HFF-Myc (cell line): Measurements from ENCODE around the gene SNX19.
A peak's percentile ranks its signal among the peaks of the same experiment; 100 is the strongest.

Source experiments
- DNase-seq: peaks from one replicate; pipeline ENCODE4 v3.0.0-alpha.2; 2011; ENCODE audit warnings: low read depth; ENCODE audit errors: extremely low read depth
- H3K4me3 ChIP-seq: replicated peaks from 2 replicates; pipeline ENCODE4 v1.5.1; 2011; ENCODE audit warnings: low read depth, mild to moderate bottlenecking, control low read depth, low read length
- TF ChIP-seq, protein P1 (sequence below): IDR thresholded peaks from 2 replicates; pipeline ENCODE4 v1.5.1; 2012; ENCODE audit warnings: mild to moderate bottlenecking, low read depth, low read length, control low read depth; ENCODE audit errors: missing control alignments

The SNX19 gene

DNA sequence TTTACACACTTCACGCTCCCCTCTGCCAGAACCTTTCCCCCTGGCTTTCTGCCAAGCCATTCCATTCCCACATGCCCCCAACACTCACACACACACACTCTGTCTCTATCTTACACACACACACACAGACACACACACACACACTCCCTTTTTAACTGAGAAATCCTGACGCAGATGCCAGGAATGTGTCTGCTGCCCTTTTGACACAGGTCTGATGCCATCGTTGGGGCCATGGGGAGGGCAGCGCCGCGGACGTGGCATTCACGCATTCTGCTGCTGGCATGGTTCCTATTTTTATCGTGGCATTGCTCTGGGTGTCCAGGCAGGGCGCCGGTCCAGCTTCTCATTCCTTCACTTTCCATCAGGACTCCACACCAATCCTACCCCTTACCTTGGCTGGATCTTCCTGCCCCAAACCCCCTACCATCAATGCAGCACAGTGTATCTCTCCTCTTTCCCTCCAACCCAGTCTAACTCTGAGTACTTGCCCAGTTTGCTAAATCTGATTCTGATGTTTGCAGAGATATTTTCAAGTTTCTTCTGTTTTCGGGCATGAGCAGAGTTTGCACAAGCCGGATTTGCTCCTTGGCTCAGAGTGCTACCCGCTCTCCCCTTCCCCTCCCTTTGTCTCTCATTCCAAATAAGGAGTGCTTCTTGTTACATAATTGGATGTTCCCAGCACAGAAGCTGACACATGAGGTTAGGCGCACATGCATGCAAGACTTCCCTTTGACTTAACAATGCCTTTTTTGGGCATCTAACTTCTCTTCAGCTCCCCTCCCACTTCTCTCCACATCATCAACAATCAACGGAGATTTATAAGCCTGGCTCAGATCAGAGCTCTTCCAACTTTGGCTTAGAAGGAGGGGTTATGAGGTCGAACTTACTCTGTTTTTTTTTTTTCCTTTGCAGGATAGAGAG is 18.8 kb downstream of the SNX19 start:
- DNase-seq, result no peak
- TF ChIP-seq, protein P1, sequence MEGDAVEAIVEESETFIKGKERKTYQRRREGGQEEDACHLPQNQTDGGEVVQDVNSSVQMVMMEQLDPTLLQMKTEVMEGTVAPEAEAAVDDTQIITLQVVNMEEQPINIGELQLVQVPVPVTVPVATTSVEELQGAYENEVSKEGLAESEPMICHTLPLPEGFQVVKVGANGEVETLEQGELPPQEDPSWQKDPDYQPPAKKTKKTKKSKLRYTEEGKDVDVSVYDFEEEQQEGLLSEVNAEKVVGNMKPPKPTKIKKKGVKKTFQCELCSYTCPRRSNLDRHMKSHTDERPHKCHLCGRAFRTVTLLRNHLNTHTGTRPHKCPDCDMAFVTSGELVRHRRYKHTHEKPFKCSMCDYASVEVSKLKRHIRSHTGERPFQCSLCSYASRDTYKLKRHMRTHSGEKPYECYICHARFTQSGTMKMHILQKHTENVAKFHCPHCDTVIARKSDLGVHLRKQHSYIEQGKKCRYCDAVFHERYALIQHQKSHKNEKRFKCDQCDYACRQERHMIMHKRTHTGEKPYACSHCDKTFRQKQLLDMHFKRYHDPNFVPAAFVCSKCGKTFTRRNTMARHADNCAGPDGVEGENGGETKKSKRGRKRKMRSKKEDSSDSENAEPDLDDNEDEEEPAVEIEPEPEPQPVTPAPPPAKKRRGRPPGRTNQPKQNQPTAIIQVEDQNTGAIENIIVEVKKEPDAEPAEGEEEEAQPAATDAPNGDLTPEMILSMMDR, result no peak
- H3K4me3 ChIP-seq, result no peak overlapping the region

DNA sequence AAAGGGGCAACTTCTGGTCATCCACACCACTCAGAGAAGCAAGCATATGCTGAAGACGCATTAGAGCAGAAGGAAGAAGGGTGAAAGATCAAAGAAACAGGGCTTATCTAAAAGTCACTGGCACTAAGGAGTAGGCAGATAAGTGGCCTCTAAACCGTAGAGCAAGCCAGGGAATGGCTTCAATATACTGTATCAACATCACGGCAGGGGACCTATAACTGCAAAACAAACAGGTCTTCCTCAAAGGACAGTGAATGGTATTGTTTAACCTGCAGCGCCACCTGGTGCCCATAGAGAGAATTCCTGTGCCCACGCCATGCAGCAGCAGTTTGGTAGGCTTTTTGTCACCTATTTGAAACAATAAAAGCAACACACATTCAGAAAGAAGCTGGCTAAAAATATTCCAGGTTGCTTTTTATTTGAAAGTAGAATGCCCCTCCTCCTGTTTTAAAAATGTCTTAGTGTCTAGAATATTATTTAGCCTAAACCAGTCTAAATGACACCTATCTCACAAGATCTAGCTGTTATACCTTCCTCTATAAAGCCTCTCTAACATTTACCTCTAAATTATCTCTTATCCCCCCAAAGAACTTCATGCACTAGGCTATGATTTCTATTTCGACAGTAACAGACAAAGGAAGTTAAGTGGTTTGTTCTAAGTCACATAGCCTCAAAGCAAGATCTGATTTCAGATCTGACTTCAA is 21.8 kb downstream of the SNX19 start:
- peak; percentile 39 for DNase-seq
- TF ChIP-seq, protein P1, result peak; percentile 87

DNA sequence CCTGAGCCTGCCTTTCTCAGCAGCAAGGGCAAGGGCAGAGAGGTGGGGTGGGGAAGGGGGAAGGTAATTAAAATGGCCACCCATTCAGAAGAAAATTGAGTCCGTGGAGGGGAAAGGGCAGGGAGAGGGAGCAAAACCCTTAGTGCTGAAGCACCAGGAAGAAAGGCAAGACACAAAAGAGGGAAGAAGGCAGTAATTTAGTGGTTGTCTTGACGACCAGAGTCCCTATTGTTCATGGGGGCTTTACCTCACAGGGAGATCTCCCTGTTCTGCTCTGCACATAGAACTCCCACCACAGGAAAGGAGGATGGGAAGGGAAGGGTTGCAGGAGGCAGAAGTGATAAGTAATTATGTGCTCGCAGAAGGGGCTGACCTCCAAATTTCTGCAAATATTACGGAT is 23.4 kb downstream of the SNX19 start:
- no peak overlapping the region for H3K4me3 ChIP-seq
- DNase-seq, result no peak
- TF ChIP-seq, protein P1, result no peak

More for the DNA sequence above, 21.8 kb downstream of the SNX19 start:
- no peak overlapping the region for H3K4me3 ChIP-seq

DNA sequence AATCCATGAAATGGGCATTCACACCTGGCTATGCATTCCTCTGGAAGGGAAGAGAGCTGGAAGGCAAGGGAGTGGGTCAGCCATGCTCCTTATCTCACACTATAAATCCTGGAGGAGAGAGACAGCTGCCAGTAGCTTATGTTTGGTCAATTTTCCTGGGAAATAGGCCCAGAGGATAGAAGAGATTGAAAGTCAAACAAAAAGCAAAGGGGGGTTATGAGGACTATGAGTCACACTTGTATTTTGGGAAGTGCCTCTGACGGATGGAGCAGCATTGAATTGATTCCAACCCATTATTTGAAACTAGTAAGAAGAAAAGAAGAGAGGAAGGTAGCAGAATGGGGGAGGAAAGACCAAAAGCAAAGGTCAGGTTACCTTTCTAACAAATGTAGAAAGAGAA is 25.0 kb downstream of the SNX19 start:
- no peak for DNase-seq
- no peak overlapping the region for H3K4me3 ChIP-seq
- TF ChIP-seq, protein P1, result no peak

DNA sequence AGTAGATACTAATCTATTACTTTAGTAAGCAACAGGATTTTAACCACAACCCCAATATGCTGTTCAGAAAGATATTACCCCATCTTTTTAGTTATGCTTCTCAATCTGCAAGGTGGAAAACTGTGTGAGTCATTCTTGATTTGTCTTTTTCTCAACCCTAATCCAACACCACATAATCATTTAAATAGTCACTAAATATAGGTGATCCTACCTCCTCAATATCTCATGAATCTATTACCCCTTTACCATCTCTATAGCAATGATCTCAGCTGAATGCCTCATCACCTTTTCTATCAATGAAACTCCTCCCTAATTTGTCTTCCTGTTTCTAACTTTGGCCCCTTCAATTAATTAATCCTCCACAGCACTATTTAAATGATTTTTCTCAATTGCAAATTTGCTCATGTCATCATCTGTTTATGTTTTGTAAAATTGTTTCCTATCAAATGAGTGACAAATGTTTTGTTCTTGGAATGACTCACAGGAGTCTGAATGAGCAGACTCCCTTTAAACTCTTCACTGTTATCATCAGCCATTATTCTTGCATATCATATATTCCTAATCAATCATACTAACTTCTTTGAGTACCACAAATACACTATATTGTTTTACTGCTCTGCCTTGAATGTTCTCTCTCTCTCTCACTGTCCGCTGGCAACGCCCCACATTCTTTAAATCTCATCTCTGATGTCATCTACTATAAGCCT is 26.1 kb downstream of the SNX19 start:
- H3K4me3 ChIP-seq, result no peak overlapping the region
- DNase-seq, result no peak
- TF ChIP-seq, protein P1, result no peak

DNA sequence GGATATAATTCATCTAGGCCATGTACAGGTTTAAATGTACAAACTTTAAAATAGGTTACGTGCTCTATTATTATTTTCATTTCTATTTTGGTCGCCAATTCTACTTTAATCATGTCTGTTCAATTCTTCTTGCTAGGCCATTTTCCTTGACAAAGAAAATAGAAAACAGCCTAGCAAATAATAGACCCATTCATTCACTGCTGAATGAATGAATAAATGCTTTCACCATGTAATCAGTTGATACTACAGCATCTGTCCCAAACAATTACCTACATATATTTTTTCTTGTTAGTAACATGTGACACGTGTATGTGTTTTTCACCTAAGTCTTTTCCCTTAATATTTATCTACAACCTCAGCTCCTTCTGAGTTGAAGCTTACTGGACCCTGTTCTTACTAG is 27.5 kb downstream of the SNX19 start:
- DNase-seq, result no peak
- H3K4me3 ChIP-seq, result no peak overlapping the region
- TF ChIP-seq, protein P1, result no peak
